ENCODE data around the gene DNAJC11. TPM values are rescaled to one million over a fixed set of nuclear protein-coding genes. Genes with fewer than 3 reads are reported as not detected.

Gene DNAJC11
- total RNA-seq, 1 experiment from 2014 or later, result 75.6 TPM

DNA sequence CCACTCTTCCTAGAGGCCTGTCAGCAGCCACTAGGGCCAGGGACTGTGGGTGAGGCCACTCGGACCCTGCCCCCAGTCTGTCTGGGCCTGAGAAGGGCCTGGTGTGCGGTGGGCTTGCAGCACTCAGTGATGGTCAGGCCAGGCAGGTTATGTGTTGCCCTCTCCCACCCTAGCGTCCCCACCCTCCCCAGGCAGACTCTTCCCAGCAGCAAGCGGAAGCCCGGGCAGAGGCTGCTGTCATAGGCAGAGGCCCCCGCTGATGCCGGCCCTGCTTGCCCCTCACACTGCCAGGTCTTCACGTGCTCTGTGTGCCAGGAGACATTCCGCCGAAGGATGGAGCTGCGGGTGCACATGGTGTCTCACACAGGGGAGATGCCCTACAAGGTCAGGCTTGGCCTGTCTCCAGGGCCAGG is 115.2 kb downstream of the DNAJC11 start:
- Histone ChIP-seq H3K9me2 (ENCODE audit: insufficient read depth) (no peaks in the 10 kb centered on the region), H3K36me3 (ENCODE audit: control insufficient read depth in 1 of 2, insufficient read depth in 2 of 2, low read length in 2 of 2) (peaks cover 11% of the 10 kb centered on the region in 2 experiments; a peak in 3 of 4 replicates), H2AFZ (ENCODE audit: low read depth, low read length, poor library complexity, severe bottlenecking) (no peak overlapping the region), H3K27me3 (ENCODE audit: insufficient read depth, low read length) (no peaks in the 10 kb centered on the region), H3K4me3 (replicated peaks in 1 of 2; ENCODE audit: low read depth in 1 of 2, low read length in 2 of 2) (no peak overlapping the region), H3K79me2 (ENCODE audit: insufficient read depth, low read length) (peaks cover 15% of the 10 kb centered on the region; the same call in 1 of the 2 replicates), H3K4me1 (ENCODE audit: control insufficient read depth in 1 of 2, insufficient read depth in 2 of 2, low read length in 2 of 2) (peaks cover 0 to 7% of the 10 kb centered on the region in 2 experiments; a peak in 1 of 4 replicates), H3K27ac (ENCODE audit: low read depth, low read length) (no peak overlapping the region), H3K4me2 (ENCODE audit: low read length) (no peak overlapping the region), H3K9ac (ENCODE audit: low read length) (no peak overlapping the region), H3K9me3 (ENCODE audit: control insufficient read depth in 1 of 2, insufficient read depth in 1 of 2, low read depth in 1 of 2, low read length in 2 of 2) (no peaks in the 10 kb centered on the region), H4K20me1 (ENCODE audit: insufficient read depth) (no peaks in the 10 kb centered on the region)
- RAD21 ChIA-PET (ENCODE audit: low non-redundant PET in 1 of 2, low total read pairs in 2 of 2, uncharacterized antibody in 2 of 2, unreplicated experiment in 2 of 2), result no interaction called here
- TF ChIP-seq CBX3 (IDR thresholded peaks at IDR 0.05; ENCODE audit: low read depth), result no peak
- TF ChIP-seq RAD21 (IDR thresholded peaks at IDR 0.05; ENCODE audit: low read depth), result no peak
- no peak for TF ChIP-seq YY1 (IDR thresholded peaks at IDR 0.05; ENCODE audit: extremely low read depth, insufficient replicate concordance, low read depth, low read length)
- no peak for TF ChIP-seq FOSL1 (IDR thresholded peaks at IDR 0.05; ENCODE audit: low read depth)
- TF ChIP-seq JUND (IDR thresholded peaks at IDR 0.05), result no peak
- TF ChIP-seq EZH2phosphoT487 (IDR thresholded peaks at IDR 0.05; ENCODE audit: borderline replicate concordance), result no peak
- no peak for TF ChIP-seq ATF3 (IDR thresholded peaks at IDR 0.05)
- TF ChIP-seq SRF (IDR thresholded peaks at IDR 0.05; ENCODE audit: low read depth), result no peak
- TF ChIP-seq POLR2AphosphoS5 (IDR thresholded peaks at IDR 0.05; ENCODE audit: low read depth, low read length), result no peak
- TF ChIP-seq, protein P1, sequence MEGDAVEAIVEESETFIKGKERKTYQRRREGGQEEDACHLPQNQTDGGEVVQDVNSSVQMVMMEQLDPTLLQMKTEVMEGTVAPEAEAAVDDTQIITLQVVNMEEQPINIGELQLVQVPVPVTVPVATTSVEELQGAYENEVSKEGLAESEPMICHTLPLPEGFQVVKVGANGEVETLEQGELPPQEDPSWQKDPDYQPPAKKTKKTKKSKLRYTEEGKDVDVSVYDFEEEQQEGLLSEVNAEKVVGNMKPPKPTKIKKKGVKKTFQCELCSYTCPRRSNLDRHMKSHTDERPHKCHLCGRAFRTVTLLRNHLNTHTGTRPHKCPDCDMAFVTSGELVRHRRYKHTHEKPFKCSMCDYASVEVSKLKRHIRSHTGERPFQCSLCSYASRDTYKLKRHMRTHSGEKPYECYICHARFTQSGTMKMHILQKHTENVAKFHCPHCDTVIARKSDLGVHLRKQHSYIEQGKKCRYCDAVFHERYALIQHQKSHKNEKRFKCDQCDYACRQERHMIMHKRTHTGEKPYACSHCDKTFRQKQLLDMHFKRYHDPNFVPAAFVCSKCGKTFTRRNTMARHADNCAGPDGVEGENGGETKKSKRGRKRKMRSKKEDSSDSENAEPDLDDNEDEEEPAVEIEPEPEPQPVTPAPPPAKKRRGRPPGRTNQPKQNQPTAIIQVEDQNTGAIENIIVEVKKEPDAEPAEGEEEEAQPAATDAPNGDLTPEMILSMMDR (IDR thresholded peaks at IDR 0.05 in 2 of 3, conservative IDR thresholded peaks at IDR 0.05 in 1 of 3; ENCODE audit: borderline replicate concordance in 1 of 3, insufficient read depth in 1 of 3, low read depth in 2 of 3, low read length in 2 of 3), result no peak
- TF ChIP-seq SIN3A (IDR thresholded peaks at IDR 0.05; ENCODE audit: low read depth), result no peak
- TF ChIP-seq EGR1 (IDR thresholded peaks at IDR 0.05; ENCODE audit: low read depth), result no peak
- TF ChIP-seq TCF7L2 (IDR thresholded peaks at IDR 0.05; ENCODE audit: borderline replicate concordance, extremely low read depth, insufficient read depth, insufficient read length), result no peak
- TF ChIP-seq, protein P2, sequence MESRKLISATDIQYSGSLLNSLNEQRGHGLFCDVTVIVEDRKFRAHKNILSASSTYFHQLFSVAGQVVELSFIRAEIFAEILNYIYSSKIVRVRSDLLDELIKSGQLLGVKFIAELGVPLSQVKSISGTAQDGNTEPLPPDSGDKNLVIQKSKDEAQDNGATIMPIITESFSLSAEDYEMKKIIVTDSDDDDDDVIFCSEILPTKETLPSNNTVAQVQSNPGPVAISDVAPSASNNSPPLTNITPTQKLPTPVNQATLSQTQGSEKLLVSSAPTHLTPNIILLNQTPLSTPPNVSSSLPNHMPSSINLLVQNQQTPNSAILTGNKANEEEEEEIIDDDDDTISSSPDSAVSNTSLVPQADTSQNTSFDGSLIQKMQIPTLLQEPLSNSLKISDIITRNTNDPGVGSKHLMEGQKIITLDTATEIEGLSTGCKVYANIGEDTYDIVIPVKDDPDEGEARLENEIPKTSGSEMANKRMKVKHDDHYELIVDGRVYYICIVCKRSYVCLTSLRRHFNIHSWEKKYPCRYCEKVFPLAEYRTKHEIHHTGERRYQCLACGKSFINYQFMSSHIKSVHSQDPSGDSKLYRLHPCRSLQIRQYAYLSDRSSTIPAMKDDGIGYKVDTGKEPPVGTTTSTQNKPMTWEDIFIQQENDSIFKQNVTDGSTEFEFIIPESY (IDR thresholded peaks at IDR 0.05; ENCODE audit: extremely low read depth, insufficient replicate concordance, low read length), result no peak
- TF ChIP-seq CEBPB (IDR thresholded peaks at IDR 0.05; ENCODE audit: low read depth), result no peak
- no peak for TF ChIP-seq ELF1 (IDR thresholded peaks at IDR 0.05; ENCODE audit: borderline replicate concordance, low read depth)
- TF ChIP-seq, protein P3, sequence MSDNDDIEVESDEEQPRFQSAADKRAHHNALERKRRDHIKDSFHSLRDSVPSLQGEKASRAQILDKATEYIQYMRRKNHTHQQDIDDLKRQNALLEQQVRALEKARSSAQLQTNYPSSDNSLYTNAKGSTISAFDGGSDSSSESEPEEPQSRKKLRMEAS (IDR thresholded peaks at IDR 0.05), result no peak
- TF ChIP-seq EZH2 (IDR thresholded peaks at IDR 0.05), result no peak
- TF ChIP-seq ZFX (IDR thresholded peaks at IDR 0.05), result no peak
- no peak for TF ChIP-seq REST (IDR thresholded peaks at IDR 0.05; ENCODE audit: low read depth)
- CTCF ChIA-PET, result no interaction called here
- no peak for DNase-seq (ENCODE audit: low read depth, low spot score)
- intact Hi-C loops (cut with micrococcal nuclease), result no loop called here
- no TSS peak for BruUV-seq (replicated peaks)
- no peak for ATAC-seq
- POLR2A ChIA-PET, result no interaction called here

Data from HCT116 (cell line).